GM12878 (cell line): ENCODE results near the gene TMEM45A. TPM values are rescaled to one million over a fixed set of nuclear protein-coding genes. Genes with fewer than 3 reads are reported as not detected.

Experiments
- ATAC-seq: fragments of 200-7000 bp; cut with Tn5 transposase; 3 replicates; pipeline ENCODE4 v1.9.1; 2020; ENCODE audit warnings: mild to moderate bottlenecking, moderate library complexity
- BruUV-seq: library from RNA; stranded (reverse); fragments of 400-500 nt; replicated peaks from 2 replicates; lab custom pipeline; 2021; lab: Mats Ljungman, UMichigan
- CTCF ChIA-PET: fragments of 300-600 bp; sonication (Branson Sonifier 250); formaldehyde crosslinking; extraction: SDS; loops from one replicate; lab custom pipeline; 2021; ENCODE audit warnings: inconsistent platforms; lab: Yijun Ruan, JAX
- POLR2A ChIA-PET: fragments of 350-600 bp; formaldehyde crosslinking; extraction: SDS; loops from one replicate; lab custom pipeline; 2021; ENCODE audit warnings: inconsistent platforms; lab: Charles Lee
- RAD21 ChIA-PET: fragments of 300-600 bp; sonication (Branson Sonifier 250); formaldehyde crosslinking; loops from one replicate; lab custom pipeline; 2023; ENCODE audit warnings: antibody characterized with exemption; ENCODE audit not compliant: unreplicated experiment; lab: Charles Lee
- SMC1A ChIA-PET: fragments of 300-600 bp; sonication (Branson Sonifier 250); formaldehyde crosslinking; loops from one replicate; lab custom pipeline; 2023; ENCODE audit not compliant: unreplicated experiment, uncharacterized antibody; lab: Charles Lee
- DNase-seq: peaks from one replicate; pipeline ENCODE4 v3.0.0-alpha.2; 2011; ENCODE audit warnings: low read depth, low spot score
- FAIRE-seq: peaks from 3 replicates; lab custom pipeline; 2011; peaks lifted over from hg19 to GRCh38; lab: Jason Lieb, UNC
- H2AFZ ChIP-seq: 2 replicates; pipeline ENCODE4 v1.6.0; 2011; ENCODE audit warnings: low read depth, low read length, control low read depth; ENCODE audit not compliant: control insufficient read depth
- H3K27ac ChIP-seq: 2 replicates; pipeline ENCODE4 v1.5.1; 2011; ENCODE audit warnings: control low read depth; ENCODE audit not compliant: control insufficient read depth, insufficient read depth
- H3K27me3 ChIP-seq, 2 experiments: replicated peaks in 1 of 2; 2 replicates each; pipeline versions ENCODE4 v1.6.0 to v1.6.1; 2011; ENCODE audit warnings: low read length in 1 of 2; ENCODE audit not compliant: control insufficient read depth in 2 of 2, insufficient read depth in 2 of 2
- H3K36me3 ChIP-seq, 2 experiments: 2 replicates each; pipeline ENCODE4 v1.5.1; 2011; ENCODE audit warnings: low read length in 1 of 2; ENCODE audit not compliant: control insufficient read depth in 2 of 2, insufficient read depth in 2 of 2
- H3K4me1 ChIP-seq: 2 replicates; pipeline ENCODE4 v1.6.1; 2011; ENCODE audit warnings: mild to moderate bottlenecking, low read length, moderate library complexity, mixed read lengths; ENCODE audit not compliant: control insufficient read depth, insufficient read depth
- H3K4me2 ChIP-seq: 2 replicates; pipeline ENCODE4 v1.6.0; 2011; ENCODE audit warnings: control low read depth; ENCODE audit not compliant: control insufficient read depth, insufficient read depth
- H3K4me3 ChIP-seq: fragments of 200-600 bp; sonication (generic); 2 replicates; pipeline ENCODE4 v1.5.1; 2016
- H3K79me2 ChIP-seq: 2 replicates; pipeline ENCODE4 v1.6.0; 2011; ENCODE audit warnings: low read length; ENCODE audit not compliant: control insufficient read depth, insufficient read depth
- H3K9ac ChIP-seq: 2 replicates; pipeline ENCODE4 v1.8.0; 2011; ENCODE audit warnings: low read length, control low read depth, mixed read lengths; ENCODE audit not compliant: control insufficient read depth, insufficient read depth
- H3K9me3 ChIP-seq: replicated peaks from 3 replicates; pipeline ENCODE4 v1.5.1; 2011; ENCODE audit warnings: mild to moderate bottlenecking, low read length; ENCODE audit not compliant: control insufficient read depth, insufficient read depth
- H4K20me1 ChIP-seq: 2 replicates; pipeline ENCODE4 v1.6.0; 2011; ENCODE audit not compliant: control insufficient read depth, insufficient read depth
- CEBPB ChIP-seq, 2 experiments: fragments of 150-350 bp in 1 of 2; IDR thresholded peaks; 2 replicates each; pipeline ENCODE4 v1.6.1; 2012 to 2014; ENCODE audit warnings: low read depth in 2 of 2, low read length in 2 of 2, borderline replicate concordance in 1 of 2, inconsistent platforms in 1 of 2
- E2F4 ChIP-seq: IDR thresholded peaks from 2 replicates; pipeline ENCODE4 v1.6.1; 2012; ENCODE audit warnings: low read depth, low read length, improper control_type of control experiment
- HDAC2 ChIP-seq: fragments of 200-600 bp; sonication (generic); IDR thresholded peaks from 2 replicates; pipeline ENCODE4 v1.6.1; 2017
- POU2F2 ChIP-seq: IDR thresholded peaks from 3 replicates; pipeline ENCODE4 v1.6.1; 2011; ENCODE audit warnings: low read depth, mild to moderate bottlenecking, low read length, borderline replicate concordance
- YBX1 ChIP-seq: fragments of 450-650 bp; IDR thresholded peaks from 2 replicates; pipeline ENCODE4 v1.6.1; 2016; ENCODE audit warnings: antibody characterized with exemption
- ZBTB33 ChIP-seq: fragments of 450-650 bp; IDR thresholded peaks from 2 replicates; pipeline ENCODE4 v1.6.1; 2017; ENCODE audit warnings: mild to moderate bottlenecking
- ZNF207 ChIP-seq: fragments of 450-650 bp; IDR thresholded peaks from 2 replicates; pipeline ENCODE4 v1.6.1; 2014; ENCODE audit warnings: antibody characterized with exemption, mild to moderate bottlenecking, borderline replicate concordance
- WGBS: methylation state at CpG from one replicate; pipeline ENCODE4 v1.1.6; 2016; ENCODE audit warnings: low lambda C conversion rate; ENCODE audit not compliant: insufficient replicate concordance, insufficient coverage; ENCODE audit errors: missing lambda C conversion rate; 5-methylcytosine and 5-hydroxymethylcytosine counted together
- in situ Hi-C: fragments of 300-500 bp; cut with MboI; formaldehyde crosslinking; loops from 9 replicates; pipeline ENCODE4 v1.14.3; 2018; ENCODE audit warnings: mixed read lengths
- intact Hi-C: fragments of 100-400 bp; cut with micrococcal nuclease; formaldehyde crosslinking; loops from one replicate; pipeline ENCODE4 v1.14.2; 2022; ENCODE audit not compliant: unreplicated experiment
- polyA plus RNA-seq, 11 experiments: library from polyadenylated mRNA; depleted of rRNA in 4 of 11; unstranded in 6 of 11; stranded (reverse) in 5 of 11; fragments of >200 nt; fragmentation: Nextera tagmentation in 4 of 11; fragmentation: Illumina TruSeq in 1 of 11; extraction: Ambion mirVana in 4 of 11; extraction: Trizol in 1 of 11; gene quantifications; 1 replicate in 1 of 11; 2 replicates in 10 of 11; pipeline versions ENCODE4 v1.2.1 to v1.2.3, GENCODE V29; 2011 to 2016; ENCODE audit warnings: inconsistent platforms in 2 of 11, missing spikeins in 2 of 11, low read depth in 1 of 11
- total RNA-seq, 4 experiments: library from RNA; depleted of rRNA in 3 of 4; stranded (reverse); fragments of >200 nt in 3 of 4; fragmentation: Illumina TruSeq in 1 of 4; extraction: Trizol in 1 of 4; gene quantifications; 2 replicates each; pipeline versions ENCODE4 v1.2.1 to v1.2.3, GENCODE V29; 2013 to 2021

Gene TMEM45A
- total and polyA plus RNA-seq, 10 of the 15 experiments (the other 5 are each of a cell fraction or from before 2014, with no cell fraction given) = 0.34 to 5.3 (median 0.83) TPM

GRCh38 chr3:100536093-100536492 lies 43.7 kb downstream of the TMEM45A start:
- Histone ChIP-seq H3K9me3 (no peaks in the 10 kb centered on the region; the same call in 2 of the 3 replicates), H3K36me3 (no peaks in the 10 kb centered on the region), H3K4me2 (no peak overlapping the region), H3K79me2 (no peaks in the 10 kb centered on the region), H4K20me1 (no peaks in the 10 kb centered on the region), H3K4me3 (no peak overlapping the region), H3K27me3 (no peaks in the 10 kb centered on the region), H3K9ac (no peak overlapping the region), H3K4me1 (no peaks in the 10 kb centered on the region), H3K27ac (no peak overlapping the region), H2AFZ (no peak overlapping the region)
- RAD21 ChIA-PET = no interaction called here
- FAIRE-seq = no peak
- TF ChIP-seq E2F4 = no peak
- TF ChIP-seq YBX1 = no peak
- TF ChIP-seq ZNF207 = no peak
- TF ChIP-seq ZBTB33 = no peak
- no peak for TF ChIP-seq HDAC2
- TF ChIP-seq CEBPB (IDR thresholded peaks at IDR 0.05; ENCODE audit: borderline replicate concordance in 1 of 2, low read depth in 2 of 2, low read length in 2 of 2) = no peak
- TF ChIP-seq POU2F2 = no peak
- 50% methylated on average over 2 of the region's 2 CpGs for WGBS
- DNase-seq = no peak
- POLR2A ChIA-PET = no interaction called here
- no TSS peak for BruUV-seq
- ATAC-seq = no peak
- intact Hi-C loops = no loop called here
- in situ Hi-C loops = no loop called here
- CTCF ChIA-PET = interaction anchor here (1.1 kb wide), 1 partner anchor 73 kb away, joined by 3 read pairs; no protein-coding TSS in a partner anchor
- SMC1A ChIA-PET = no interaction called here
